Left lung (tissue), 10 donors: ENCODE measurements around the gene DMD. TPM values are rescaled to one million over a fixed set of nuclear protein-coding genes. Genes with fewer than 3 reads are reported as not detected.

ENCODE experiments used
- ATAC-seq: fragments of 200-7000 bp; cut with Tn5 transposase; one replicate; pipeline ENCODE4 v1.9.1; 2020; ENCODE audit warnings: moderate library complexity
- DNase-seq, 4 donors: peaks; one replicate each; pipeline ENCODE4 v3.0.0-alpha.2; 2013 to 2020
- H3K27ac ChIP-seq, 2 donors: fragments of 200-600 bp; sonication (generic) in 1 of 2; one replicate each; pipeline versions ENCODE4 v1.5.0 to v1.8.0; 2020 to 2021
- H3K27me3 ChIP-seq, 2 donors: fragments of 200-600 bp; sonication (generic) in 1 of 2; one replicate each; pipeline versions ENCODE4 v1.5.0 to v1.8.0; 2020 to 2021
- H3K36me3 ChIP-seq, 2 donors: fragments of 200-600 bp; sonication (generic) in 1 of 2; one replicate each; pipeline versions ENCODE4 v1.5.0 to v1.8.0; 2020 to 2021
- H3K4me1 ChIP-seq, 2 donors: fragments of 200-600 bp; one replicate each; pipeline ENCODE4 v1.8.0; 2021
- H3K4me3 ChIP-seq, 2 donors: fragments of 200-600 bp; sonication (generic) in 1 of 2; one replicate each; pipeline versions ENCODE4 v1.5.0 to v1.8.0; 2020 to 2021; ENCODE audit warnings: mild to moderate bottlenecking in 1 of 2
- H3K9me3 ChIP-seq, 2 donors: fragments of 200-600 bp; sonication (generic) in 1 of 2; one replicate each; pipeline versions ENCODE4 v1.5.0 to v1.8.0; 2020 to 2021
- intact Hi-C, 2 donors: fragments of 100-400 bp; cut with DNase I; formaldehyde crosslinking; loops; one replicate each; pipeline versions ENCODE4 v1.11.2 to v1.14.2; 2022
- polyA plus RNA-seq, 6 donors: library from polyadenylated mRNA; unstranded; fragments of 120-200 nt; gene quantifications; one replicate each; pipeline ENCODE4 v1.2.1, GENCODE V29; 2013; ENCODE audit not compliant: insufficient read length in 6 of 6
- total RNA-seq, 2 donors: library from RNA; stranded (reverse); fragmentation: NEBNext Ultra II Directional; extraction: Animal tissue kit (Norgen Biotek cat#: 25700); gene quantifications; one replicate each; pipeline ENCODE4 v1.2.1, GENCODE V29; 2021
- TF ChIP-seq, protein P1 (sequence below), 2 donors: fragments of 200-600 bp; sonication (generic) in 1 of 2; IDR thresholded peaks; one replicate each; pipeline versions ENCODE4 v1.5.0 to v1.8.0; 2021; ENCODE audit warnings: antibody characterized with exemption in 2 of 2
- donor health status: DM: no; HTN: yes; CAD: no.
- donor health status: DM: no; HTN: no; CAD: no.

DMD gene
- total and polyA plus RNA-seq, 8 donors = 16.6 to 68.8 (median 54.0) TPM

GRCh38 chrX:32392655-32393054 is 818.7 kb downstream of the DMD start:
- intact Hi-C loops = no loop called here
- TF ChIP-seq, protein P1, sequence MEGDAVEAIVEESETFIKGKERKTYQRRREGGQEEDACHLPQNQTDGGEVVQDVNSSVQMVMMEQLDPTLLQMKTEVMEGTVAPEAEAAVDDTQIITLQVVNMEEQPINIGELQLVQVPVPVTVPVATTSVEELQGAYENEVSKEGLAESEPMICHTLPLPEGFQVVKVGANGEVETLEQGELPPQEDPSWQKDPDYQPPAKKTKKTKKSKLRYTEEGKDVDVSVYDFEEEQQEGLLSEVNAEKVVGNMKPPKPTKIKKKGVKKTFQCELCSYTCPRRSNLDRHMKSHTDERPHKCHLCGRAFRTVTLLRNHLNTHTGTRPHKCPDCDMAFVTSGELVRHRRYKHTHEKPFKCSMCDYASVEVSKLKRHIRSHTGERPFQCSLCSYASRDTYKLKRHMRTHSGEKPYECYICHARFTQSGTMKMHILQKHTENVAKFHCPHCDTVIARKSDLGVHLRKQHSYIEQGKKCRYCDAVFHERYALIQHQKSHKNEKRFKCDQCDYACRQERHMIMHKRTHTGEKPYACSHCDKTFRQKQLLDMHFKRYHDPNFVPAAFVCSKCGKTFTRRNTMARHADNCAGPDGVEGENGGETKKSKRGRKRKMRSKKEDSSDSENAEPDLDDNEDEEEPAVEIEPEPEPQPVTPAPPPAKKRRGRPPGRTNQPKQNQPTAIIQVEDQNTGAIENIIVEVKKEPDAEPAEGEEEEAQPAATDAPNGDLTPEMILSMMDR (IDR thresholded peaks at IDR 0.05) = no peak
- Histone ChIP-seq H3K36me3 (no peaks in the 10 kb centered on the region), H3K9me3 (no peaks in the 10 kb centered on the region), H3K4me3 (no peak overlapping the region), H3K27ac (no peak overlapping the region), H3K27me3 (no peaks in the 10 kb centered on the region), H3K4me1 (no peaks in the 10 kb centered on the region)
- DNase-seq (no peak), ATAC-seq (no peak)

- ATAC-seq (no peak), DNase-seq (peak in 2 of 4 donors; percentile 54 to 66)
- intact Hi-C loops = no loop called here
Measured at GRCh38 chrX:32370456-32371205, 840.7 kb downstream of the DMD start.

GRCh38 chrX:32293962-32294700 is 917.2 kb downstream of the DMD start:
- intact Hi-C loops = no loop called here
- TF ChIP-seq, protein P1 (IDR thresholded peaks at IDR 0.05) = no peak
- H3K27ac ChIP-seq = no peak overlapping the region

More at GRCh38 chrX:32370456-32371205, 840.7 kb downstream of the DMD start:
- Histone ChIP-seq H3K4me1 (no peaks in the 10 kb centered on the region), H3K27ac (no peak overlapping the region), H3K4me3 (no peak overlapping the region), H3K9me3 (no peaks in the 10 kb centered on the region), H3K36me3 (no peaks in the 10 kb centered on the region), H3K27me3 (no peaks in the 10 kb centered on the region)
- TF ChIP-seq, protein P1 (IDR thresholded peaks at IDR 0.05) = no peak

GRCh38 chrX:32289356-32289755 is 922.0 kb downstream of the DMD start:
- no peaks in the 10 kb centered on the region for H3K27me3 ChIP-seq
- no peak overlapping the region for H3K27ac ChIP-seq
- no peaks in the 10 kb centered on the region for H3K9me3 ChIP-seq
- H3K4me3 ChIP-seq = no peak overlapping the region
- intact Hi-C loops = no loop called here
- TF ChIP-seq, protein P1 (IDR thresholded peaks at IDR 0.05) = no peak
- ATAC-seq (no peak), DNase-seq (no peak)
- no peaks in the 10 kb centered on the region for H3K4me1 ChIP-seq
- no peaks in the 10 kb centered on the region for H3K36me3 ChIP-seq

More at GRCh38 chrX:32293962-32294700, 917.2 kb downstream of the DMD start:
- Histone ChIP-seq H3K36me3 (no peaks in the 10 kb centered on the region), H3K9me3 (no peaks in the 10 kb centered on the region), H3K27me3 (no peaks in the 10 kb centered on the region), H3K4me3 (no peak overlapping the region), H3K4me1 (no peaks in the 10 kb centered on the region)
- ATAC-seq (no peak), DNase-seq (no peak)

GRCh38 chrX:32281853-32282252 is 929.5 kb downstream of the DMD start:
- H3K4me3 ChIP-seq = no peak overlapping the region
- TF ChIP-seq, protein P1 (IDR thresholded peaks at IDR 0.05) = no peak

More at GRCh38 chrX:32281853-32282252, 929.5 kb downstream of the DMD start:
- H3K4me1 ChIP-seq = no peaks in the 10 kb centered on the region
- H3K9me3 ChIP-seq = no peaks in the 10 kb centered on the region
- no peaks in the 10 kb centered on the region for H3K27me3 ChIP-seq
- ATAC-seq = no peak
- no peak for DNase-seq
- H3K36me3 ChIP-seq = no peaks in the 10 kb centered on the region
- H3K27ac ChIP-seq = no peak overlapping the region
- intact Hi-C loops = no loop called here
